HG02938 (cell line): ENCODE data around the gene ACSS2.

ENCODE experiments used
- ATAC-seq: cut with Tn5 transposase; IDR thresholded peaks from one replicate; pipeline ENCODE4 v1.9.1; 2021; ENCODE audit warnings: mild to moderate bottlenecking, moderate library complexity; ENCODE audit not compliant: unreplicated experiment

The ACSS2 gene

DNA sequence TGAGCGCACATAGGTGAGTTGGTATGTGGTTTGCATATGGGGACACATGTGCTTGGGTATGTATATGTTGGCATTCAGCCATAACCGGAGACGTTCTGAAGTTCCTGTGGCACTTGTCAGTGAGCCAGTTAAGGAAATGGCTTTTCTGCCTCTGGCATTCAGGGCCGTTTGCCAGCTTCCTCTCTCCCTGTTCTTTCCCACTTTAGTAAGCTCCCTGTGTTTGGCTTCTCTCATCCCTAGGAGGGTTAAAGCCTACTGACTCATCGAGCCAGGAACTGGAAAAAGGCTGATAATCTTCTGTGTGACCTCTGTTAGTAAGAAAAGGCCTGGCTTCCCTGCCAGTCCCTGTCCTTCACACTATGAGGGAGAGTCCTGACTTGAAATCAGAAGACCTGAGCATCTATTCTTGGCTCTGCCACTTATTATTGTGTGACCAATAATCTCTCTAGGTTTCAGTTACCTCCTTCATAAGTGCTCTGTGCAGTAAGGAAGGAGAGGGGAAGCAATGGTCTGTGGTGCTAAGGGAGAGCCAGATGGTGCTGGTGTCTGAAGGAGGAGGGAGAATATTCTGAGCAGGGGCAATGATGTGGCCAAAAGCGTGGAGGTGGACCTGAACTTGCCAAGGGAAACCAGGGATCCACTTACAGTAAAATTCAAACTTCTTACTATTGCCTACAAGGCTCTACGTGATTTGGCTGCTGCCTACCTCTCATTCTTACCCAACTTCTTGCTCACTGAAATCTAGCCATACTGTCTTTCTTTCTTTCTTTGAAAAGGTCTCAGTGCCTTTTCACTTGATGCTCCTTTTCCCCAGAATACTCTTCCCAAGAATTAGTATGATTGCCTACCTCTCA is 31.4 kb downstream of the ACSS2 start:
- ATAC-seq, result no peak

DNA sequence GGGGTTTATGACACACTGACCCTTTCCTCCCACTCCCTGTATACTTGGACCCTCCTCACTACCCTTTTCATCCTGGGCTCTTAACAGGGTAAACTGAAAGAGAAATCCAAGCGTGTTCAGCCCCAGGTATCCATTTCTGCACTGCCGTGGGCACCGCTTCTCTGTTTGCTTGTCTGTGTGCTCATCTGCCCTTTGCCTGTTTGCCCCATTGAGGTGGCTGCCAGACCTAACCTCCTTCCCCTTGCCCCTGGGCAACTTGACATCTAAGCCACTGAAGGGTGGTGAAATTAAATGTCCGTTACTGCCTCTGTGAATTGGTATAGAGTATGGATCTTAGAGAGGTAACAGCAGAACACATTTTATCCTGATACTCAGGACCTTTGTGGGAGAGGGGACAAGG is 38.7 kb downstream of the ACSS2 start:
- no peak for ATAC-seq

DNA sequence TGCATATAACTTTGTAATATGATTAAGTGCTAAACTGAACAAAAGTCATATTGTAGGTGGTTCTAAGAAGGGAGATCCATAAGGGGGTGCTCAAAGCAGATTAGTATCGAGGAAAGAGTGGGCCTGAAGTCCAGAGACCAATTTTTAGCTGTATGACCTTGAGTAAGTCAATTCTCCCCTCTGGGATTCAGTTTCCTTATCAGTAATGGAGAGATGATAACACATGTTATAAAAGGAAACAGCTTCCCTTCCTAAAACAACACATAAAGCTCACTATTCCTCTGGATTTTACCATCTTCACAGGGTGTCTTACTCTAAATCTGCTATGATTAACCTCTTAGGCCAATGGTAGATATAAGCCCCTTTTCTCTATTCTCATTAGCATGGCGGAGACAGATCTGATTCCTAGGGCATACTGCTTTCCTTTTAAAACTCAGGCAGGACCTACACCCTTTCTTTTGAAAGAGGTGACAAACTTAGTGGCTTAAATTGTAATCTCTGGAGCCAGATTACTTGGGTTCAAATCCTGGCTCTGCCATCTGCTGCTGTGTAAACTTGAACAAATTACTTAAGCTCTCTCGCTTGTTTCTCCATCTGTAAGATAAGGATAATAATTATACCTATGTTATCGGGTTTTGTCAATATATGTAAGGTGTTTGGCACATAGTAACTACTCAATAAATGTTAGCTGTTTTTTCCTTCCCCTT is 39.5 kb downstream of the ACSS2 start:
- no peak for ATAC-seq

DNA sequence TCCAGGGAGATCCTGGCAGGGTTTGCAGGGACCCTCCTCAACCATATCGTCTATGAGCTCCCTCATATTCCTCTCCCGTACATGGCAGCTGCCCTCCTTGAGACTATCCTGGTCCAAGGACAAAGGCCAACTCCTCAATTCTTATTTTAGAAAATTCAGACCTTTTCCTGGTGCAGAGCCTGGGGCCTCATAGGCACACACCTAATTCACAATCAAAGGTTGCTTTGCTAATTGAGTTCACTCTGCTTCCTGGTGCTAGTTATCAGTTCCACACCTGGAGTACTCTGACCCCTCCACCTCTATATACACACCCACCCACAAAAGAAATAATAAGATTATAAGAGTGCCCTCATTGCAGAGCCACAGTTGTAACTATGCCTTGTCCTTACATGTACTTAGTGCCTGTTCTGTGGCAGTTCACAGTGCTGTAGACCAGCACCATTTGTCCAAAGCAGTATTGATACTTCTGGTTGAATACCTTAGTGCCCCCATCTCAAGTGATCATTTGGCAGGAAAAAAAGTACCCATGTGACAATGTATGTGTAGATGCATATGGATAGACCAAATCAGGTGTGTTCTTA is 40.5 kb downstream of the ACSS2 start:
- ATAC-seq, result no peak

DNA sequence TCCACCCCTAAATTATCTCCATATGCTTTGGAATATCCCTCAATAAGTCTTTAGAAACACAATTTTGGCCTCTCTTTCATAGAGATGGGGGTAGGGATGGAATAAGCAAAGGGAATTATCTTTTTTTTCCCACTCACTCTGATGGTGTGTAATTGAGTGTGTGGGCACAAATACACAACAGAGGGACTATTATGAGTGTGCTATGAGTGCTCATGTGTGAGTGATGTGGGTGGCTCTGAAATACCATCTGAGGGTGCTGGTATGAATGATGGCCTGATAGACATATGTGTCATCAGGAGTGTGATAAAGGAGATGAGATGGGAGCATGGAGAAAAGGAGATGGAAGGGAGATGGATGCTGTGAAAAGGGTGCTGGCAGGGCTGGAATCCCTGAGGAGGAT is 43.6 kb downstream of the ACSS2 start:
- no peak for ATAC-seq

DNA sequence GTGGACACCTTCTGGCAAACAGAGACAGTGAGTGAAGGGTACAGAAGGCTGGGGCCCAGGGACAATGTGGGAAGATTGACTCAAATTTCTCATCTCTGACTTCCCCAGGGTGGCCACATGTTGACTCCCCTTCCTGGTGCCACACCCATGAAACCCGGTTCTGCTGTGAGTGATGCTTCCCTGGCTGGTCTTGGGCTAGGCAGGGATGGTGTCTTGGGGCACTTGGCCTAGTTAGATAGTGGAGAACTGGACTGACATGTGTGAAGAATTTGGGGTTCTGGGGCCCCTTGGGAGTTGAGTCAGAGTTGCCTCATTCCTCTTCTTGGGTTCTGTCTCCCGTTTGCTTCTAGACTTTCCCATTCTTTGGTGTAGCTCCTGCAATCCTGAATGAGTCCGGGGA is 45.0 kb downstream of the ACSS2 start:
- ATAC-seq, result no peak

DNA sequence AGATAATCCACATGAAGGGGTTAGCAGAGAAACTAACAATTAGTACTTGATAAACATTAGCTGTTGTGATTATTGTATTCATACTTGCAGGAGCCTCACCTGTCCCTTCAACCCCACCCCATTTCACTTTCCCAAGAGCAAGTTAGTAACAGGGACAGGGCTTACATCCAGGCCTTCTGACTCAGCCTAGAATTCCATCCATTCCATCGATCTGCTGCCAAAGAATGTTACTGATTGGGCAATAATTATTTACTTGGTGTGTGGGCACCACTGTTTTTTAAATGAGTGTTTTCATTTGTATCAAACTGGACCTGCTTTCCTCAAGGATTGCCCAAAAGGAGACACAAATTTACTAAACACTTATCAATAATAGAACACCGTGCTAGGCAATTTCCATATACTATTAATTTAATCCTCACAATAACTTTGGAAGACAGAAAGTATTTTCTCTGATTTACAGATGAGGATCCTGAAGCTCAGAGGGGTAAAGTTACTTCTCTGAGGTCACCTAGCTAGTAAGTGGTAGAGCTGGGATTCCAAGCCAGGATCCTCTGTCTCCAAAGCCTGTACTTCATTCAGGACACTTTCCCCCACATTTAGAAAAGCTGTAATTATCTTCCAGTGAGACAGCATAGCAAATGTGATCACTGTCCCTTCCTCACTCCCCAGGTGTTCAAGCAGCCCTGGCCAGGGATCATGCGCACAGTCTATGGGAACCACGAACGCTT is 46.4 kb downstream of the ACSS2 start:
- ATAC-seq, result no peak

DNA sequence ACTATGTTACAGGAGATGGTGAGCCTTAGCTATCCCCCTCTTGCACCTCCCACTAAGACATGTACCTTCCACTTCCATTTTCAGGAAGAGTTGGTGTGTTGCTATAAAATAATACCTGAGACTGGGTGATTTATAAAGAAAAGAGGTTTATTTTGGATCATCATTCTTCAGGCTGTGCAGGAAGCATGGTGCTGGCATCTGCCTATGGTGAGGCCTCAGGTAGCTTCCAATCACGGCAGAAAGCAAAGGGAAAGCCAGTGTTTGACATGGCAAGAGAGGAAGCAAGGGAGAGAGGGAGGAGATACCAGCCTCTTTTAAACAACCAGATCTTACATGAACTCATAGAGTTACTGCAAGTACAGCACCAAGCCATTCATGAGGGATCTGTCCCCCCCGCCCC is 47.0 kb downstream of the ACSS2 start:
- no peak for ATAC-seq

DNA sequence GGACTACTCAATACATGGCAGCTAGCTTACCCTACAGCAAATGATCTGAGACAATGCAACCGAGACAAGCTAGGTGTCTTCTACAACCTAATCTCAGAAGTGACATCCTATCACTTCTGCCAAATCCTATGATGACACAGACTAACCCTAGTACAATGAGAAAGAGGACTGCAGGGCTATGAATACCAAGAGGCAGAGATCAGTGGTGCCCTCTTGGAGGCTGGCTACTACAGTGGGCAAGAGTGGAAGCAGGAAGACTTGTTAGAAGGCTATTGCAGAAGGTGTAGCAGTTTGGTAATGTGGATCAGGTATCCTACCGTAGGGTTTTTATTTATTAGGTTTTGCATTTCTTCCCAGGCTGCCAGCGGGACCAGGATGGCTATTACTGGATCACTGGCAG is 48.9 kb downstream of the ACSS2 start:
- no peak for ATAC-seq

DNA sequence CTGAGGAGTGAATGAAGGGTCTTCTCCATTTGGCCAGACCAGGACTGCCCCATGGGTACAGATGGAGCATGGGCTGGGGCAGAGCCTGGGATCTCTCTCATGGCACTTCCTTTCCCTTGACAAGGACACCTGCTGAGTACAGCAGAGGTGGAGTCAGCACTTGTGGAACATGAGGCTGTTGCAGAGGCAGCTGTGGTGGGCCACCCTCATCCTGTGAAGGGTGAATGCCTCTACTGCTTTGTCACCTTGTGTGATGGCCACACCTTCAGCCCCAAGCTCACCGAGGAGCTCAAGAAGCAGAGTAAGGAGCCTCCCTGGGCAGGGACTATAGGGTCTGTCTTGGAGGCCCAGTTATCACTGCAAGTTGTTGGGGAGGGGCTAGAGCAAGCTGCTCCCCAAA is 49.6 kb downstream of the ACSS2 start:
- no peak for ATAC-seq

DNA sequence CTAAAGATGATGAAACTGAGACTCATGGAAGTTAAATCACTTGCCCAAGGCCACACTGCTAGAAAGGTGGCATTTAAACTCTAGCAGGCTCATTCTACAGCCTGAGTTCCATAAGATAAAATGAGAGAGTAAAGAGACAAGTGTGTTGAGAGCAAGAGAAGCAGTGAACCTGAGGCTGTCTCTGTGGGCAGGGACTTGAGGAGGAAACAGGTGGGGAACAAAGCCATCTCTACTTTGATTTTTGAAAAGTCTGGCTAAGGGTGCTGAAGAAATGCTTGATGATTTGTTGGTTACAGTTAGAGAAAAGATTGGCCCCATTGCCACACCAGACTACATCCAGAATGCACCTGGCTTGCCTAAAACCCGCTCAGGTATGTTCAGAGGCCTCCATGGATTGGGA is 50.2 kb downstream of the ACSS2 start:
- no peak for ATAC-seq

DNA sequence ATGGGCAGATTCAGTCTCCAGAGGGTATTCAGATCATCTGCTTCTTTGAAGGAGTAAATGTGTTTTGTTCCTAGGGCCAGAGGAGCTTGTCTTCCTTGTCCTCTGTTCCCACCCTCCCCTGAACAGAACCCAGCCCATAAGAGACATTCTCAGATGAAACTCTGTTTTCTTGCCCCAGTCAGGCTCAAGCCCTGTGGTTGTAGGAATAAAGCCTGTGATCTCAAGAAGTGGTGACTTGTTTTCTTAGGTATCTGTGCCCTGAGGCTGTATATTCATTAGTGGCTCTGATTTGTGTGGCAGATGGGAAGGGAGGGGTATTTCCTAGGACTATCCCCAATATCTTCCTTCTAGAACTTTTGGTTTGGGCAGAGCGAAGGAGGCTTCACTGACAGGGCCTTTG is 51.3 kb downstream of the ACSS2 start:
- ATAC-seq, result no peak

DNA sequence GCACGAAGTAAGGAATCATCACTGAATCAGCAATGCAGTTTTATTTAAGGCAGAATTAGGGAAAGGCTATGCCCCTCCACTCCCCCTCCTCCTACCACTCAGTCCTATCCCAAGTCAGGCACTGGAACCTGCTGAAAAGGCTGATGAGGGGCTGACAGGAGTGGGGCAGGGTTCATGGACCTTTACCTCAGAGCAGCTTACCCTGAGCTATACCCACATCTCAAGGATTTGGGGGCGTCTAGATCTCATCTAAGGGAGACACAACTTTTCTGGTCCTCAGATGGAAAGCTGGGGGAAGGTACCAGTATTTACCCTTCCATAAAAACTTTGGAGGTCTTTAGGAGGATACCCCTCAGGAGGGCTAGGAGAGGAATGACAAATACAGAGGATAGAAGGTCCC is 52.0 kb downstream of the ACSS2 start:
- no peak for ATAC-seq

DNA sequence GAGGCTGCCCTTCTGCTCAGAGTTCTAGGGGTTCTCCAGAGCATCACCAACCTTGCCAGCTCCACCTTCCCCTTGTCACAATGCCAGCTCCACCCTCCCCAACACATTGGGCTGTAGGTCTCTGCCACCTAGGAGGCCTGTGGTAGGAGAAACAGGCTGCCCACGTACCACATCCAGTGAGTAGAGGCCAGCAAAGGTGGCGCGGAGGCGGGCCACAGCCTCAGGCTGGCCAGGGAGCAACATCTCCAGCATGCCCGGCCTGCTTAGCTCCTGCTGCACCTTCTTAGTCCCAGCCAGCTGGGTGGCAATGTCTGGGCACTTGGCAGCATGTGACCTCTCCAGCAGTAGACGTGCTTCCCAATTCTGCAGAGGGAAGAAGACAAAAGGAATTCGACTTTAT is 55.4 kb downstream of the ACSS2 start:
- ATAC-seq, result no peak

DNA sequence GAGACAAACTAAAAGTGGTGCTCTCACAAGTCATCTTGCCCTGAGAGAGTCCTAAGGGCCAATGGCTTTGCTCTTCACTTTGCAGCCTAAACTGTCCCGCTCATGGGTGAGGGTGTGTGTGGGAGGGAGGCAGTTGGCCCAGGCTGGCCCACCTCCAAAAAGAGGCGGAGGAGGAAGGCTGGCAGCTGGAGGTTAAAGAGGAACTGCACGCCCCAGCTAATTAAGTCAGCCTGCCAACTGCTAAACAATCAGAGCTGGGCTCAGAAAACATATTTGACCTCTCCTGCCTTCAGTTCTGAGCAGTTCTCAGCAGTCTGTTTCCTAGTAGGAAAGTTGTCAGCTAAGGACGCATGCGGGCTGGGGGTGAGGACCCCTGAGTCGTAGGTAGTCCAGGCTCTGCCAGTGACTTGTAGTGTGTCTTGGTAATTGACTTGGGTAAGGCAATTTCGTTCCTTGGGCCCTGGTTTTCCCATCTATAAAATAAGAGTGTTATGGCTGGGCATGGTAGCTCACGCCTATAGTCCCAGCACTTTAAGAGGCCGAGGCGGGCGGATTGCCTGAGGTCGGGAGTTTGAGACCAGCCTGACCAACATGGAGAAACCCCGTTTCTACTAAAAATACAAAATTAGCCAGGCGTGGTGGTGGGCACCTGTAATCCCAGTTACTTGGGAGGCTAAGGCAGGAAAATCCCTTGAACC is 62.2 kb downstream of the ACSS2 start:
- ATAC-seq, result no peak

DNA sequence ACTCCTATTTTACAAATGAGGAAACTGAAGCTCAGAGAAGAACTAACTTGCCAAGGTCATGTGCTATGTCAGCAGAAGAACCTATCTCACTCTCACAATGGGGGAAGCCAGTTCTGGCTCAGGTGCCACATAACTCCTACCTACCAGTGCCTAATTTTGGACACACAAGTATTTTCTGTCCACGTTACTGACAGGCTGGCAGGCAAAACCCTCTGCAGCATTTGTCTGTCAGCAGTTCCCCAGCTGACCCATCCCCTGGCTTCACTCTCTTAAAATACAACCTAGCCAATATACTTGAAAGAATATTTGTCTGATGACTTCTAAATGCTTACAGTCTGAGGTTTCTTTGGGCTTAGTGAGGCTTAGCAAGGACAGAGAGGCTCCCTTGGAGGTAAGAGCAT is 63.7 kb downstream of the ACSS2 start:
- no peak for ATAC-seq

DNA sequence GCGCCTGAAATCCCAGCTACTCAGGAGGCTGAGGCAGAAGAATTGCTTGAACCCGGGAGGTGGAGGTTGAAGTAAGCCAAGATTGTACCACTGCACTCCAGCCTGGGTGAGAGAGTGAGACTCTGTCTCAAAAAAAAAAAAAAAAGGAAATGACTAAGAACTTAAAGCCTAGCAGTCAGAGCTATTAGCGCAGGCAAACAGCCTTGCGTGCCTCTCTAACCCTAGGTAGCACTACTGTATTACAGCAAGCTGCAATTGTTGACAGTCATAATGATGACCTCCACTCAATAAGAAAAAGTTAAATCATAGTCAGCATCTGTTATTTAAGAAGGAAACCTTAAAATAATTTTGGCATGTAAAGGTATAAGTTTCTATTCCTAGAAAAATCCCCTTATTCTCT is 64.8 kb downstream of the ACSS2 start:
- ATAC-seq, result no peak

DNA sequence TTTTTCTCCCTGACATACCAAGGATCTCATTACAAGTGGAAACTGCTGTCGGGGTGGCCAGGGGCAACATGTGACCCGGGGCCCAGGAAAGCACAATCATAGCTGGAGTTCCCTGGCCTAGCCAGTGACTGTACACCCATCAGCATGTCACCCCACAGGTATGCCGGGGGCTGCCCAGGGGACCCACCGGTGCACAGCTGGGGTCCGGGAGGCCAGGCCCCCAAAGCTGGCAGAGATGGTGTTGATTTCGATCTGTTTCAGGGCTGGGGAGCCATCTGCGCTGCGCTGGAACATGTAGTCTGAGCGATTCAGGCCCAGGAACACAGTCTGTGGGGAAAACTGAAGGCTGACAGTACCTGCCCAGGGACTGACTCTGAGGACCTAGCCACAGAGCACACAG is 65.9 kb downstream of the ACSS2 start:
- no peak for ATAC-seq

DNA sequence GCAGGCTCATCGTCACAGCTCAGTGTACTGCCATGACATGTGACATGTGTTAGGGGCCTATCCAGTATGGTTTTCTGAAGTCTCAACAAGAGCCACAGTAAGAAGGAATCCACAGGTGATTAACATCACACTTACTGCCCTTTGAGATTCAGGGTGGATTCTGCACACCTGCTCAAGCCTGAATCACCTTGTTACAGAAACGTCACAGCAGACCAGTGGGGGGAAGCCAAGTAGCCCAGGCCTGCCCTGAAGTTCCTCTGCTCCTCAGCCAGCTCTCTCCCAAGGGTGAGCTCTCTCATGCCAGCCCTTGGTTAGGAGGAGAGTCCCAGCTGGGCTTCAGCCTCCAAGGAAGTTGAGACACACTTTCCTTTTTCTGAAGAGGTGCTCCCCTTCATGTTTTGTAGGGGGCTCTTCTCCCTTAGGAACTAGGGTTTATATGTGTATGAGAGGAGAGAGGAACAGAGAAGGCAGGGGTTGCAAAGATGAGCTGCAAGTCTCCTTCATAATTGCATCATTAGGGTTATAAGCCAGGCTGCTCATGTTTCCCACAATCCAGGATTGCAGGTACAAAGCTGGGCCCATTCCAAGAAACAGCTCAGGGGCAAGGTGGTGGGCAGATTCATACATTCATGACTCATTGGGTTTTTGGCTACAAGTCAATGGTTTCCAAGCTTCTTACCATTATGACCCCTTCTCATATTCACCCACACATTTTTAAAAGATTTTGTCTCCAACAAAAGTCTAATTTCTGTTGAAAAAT is 67.6 kb downstream of the ACSS2 start:
- no peak for ATAC-seq
